Measurements from ENCODE around the gene MMP25.
"Not testable (repeated sequence)": the region's sequence is repeated elsewhere in the genome, so short reads cannot be mapped to it uniquely, and the experiment has no call there.

MMP25 gene

DNA sequence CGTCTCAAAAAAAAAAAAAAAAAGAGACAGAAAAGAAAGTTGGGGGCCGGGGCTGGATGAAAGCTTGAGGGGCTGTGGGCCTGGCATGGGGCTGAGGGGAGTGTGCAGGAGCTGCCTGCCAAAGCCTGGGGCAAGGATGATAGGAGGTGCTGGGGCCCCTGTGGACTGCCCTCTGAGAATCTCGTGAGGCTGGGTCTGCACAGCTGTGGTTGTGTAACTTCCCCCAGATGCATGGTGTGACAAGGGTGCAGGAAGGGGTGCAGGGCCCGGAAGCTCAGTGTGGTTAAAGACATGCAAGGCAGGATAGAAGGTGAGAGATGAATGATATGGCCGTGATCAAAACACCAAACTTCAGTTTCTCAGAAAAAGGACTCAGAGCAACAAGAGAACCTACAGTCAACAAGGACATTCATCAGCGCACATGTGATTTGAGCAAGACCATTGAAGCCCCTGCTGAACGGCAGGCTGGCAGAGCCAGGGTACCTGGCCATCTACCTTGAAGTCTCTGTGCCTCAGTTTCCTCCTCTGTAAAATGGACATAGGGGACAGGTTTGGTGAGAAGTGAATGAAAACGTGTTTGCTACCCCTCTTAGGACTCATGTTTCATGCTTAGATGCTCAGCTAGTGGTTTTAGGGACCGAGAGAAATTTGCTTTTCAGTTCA lies 28.6 kb downstream of the MMP25 start:
- no peak for DNase-seq

DNA sequence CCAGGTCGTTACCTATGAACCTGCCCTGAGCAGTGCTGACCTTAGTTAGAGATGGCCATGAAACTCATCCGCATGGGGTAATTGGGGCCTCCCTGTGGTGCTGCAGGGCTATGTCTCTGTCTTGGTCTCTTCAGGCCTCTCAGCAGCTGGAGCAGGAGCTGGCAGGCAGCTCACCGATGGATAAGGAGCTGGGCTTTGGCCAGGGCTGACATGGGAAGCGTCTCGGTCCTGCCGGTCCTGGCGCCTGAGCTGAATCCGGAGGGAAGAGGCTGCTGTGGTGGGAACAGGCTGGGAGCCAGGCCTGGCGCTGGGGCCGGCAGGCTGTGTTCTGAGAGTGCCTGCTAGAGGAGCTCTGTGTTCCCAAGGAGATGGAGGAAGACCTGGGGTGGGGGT lies 29.2 kb downstream of the MMP25 start:
- DNase-seq: no peak

DNA sequence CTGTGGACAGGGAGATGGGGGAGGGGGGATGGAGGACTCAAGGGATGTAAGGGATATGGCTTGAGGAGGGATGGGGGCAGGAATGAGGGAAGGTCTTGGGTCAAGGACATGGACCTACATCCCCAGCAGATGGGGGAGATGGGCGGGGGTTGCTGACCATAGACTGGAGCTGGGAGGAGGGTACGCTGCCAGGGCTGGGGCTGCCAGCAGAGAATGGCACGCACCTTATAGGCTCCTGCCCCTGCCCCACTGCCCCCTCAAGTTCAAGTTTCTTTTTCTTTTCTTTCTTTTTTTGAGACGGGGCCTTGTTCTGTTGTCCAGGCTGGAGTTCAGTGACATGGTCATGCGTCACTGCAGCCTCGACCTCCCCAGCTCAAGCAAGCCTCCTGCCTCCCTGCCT lies 29.6 kb downstream of the MMP25 start:
- not testable (repeated sequence) for DNase-seq

DNA sequence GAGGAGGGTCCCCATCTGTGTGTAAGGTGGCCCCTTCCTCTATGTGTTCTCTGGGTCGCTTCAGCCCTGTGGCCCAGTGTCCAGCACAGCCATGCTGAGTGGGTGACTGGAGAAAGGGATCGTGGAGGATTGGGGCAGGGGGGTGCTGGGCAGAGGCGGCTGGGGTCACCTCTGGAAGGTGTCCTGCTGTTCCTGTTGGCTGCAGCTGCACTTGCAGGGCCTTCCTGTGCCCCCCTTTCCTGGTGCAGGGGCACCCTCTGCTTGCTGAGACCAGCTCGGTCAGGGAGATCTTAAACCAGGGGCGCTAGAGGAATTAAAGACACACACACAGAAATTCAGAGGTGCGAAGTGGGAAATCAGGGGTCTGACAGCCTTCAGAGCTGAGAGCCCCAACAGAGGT lies 30.2 kb downstream of the MMP25 start:
- DNase-seq: no peak

DNA sequence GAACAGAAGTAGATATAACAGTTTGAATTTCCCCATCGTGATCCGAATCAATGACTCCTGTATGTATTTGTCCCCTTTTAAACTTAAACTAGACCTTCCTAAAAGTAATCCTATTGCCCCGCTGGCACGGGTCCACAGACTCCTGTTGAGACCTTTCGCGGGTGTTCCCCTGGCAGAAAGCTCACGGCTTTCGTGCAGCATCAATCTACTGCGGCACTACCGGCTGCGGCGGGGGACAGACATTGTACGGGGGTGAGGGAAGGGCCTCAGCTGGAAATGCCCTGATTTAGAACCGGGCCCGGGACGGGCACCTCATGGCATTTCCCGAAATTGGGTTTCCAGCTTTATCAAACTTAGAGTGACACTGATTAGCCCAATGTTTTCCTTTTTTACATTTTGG lies 33.7 kb downstream of the MMP25 start:
- no peak for DNase-seq

DNA sequence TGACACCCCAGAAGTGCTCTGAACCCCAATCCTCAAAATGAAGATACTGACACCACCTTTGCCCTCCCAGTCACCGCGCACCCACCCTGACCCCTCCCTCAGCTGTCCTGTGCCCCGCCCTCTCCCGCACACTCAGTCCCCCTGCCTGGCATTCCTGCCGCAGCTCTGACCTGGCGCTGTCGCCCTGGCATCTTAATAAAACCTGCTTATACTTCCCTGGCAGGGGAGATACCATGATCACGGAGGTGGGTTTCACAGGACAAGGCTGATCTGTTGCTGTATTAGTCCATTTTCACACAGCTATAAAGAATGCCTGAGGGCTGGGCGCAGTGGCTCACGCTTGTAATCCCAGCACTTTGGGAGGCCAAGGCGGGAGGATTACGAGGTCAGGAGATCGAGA lies 35.6 kb downstream of the MMP25 start:
- DNase-seq: not testable (repeated sequence)

DNA sequence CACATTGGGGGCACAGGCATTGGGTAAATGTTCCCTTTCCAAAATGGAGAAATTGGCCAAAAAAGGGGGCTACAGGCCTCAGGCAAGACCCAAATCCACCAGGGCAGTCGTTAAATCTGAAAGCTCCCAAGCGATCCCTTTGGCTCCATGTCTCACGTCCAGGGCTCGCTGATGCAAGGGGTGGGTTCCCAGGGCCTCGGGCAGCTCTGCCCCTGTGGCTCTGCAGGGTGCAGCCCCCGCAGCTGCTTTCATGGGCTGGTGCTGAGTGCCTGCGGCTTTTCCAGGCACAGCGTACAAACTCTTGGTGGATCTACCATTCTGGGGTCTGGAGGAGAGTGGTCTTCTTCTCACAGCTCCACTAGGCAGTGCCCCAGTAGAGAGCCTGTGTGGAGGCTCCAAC lies 37.0 kb downstream of the MMP25 start:
- not testable (repeated sequence) for DNase-seq

DNA sequence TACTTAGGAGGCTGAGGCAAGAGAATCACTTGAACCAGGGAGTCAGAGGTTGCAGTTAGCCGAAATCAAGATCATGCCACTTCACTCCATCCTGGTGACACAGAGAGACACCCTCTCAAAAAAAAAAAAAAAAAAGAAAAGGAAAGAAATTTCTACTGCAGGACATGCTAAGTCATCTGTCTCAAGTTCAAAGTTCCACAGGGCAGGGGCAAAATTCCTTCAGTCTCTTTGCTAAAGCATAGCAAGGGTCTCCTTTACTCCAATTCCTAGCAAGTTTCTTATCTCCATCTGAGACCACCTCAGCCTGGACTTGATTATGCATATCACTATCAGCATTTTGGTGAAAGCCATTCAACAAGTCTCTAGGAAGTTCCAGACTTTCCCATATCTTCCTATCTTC lies 38.1 kb downstream of the MMP25 start:
- no peak for DNase-seq

DNA sequence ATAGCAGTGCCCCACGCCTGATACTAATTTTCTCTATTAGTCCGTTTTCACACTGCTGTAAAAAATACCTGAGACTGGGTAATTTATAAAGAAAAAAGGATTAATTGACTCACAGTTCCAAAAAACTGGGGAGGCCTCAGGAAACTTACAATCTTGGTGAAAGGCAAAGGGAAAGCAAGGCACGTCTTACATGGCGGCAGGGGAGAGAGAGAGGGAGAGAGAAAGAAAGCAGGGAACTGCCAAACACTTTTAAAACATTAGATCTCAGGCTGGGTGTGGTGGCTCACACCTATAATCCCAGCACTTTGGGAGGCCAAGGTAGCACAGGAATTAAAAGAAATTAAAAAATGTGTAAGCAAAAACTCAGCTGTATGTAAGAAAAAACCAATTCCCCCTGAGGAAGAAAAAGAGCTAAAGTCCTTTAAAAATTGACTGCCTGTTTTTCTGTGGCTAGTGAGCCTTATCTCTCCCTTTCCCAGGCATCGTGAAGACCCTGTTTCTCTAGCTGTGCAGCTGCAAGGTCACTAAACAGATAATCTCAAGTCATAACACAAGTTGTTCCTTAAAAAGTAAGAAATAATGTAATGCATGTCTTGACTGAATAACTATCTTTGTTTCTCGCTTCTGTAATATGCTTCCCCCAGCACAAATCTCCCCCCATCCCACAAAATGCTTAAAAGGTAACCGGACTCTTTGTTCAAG lies 38.8 kb downstream of the MMP25 start:
- DNase-seq: no peak

DNA sequence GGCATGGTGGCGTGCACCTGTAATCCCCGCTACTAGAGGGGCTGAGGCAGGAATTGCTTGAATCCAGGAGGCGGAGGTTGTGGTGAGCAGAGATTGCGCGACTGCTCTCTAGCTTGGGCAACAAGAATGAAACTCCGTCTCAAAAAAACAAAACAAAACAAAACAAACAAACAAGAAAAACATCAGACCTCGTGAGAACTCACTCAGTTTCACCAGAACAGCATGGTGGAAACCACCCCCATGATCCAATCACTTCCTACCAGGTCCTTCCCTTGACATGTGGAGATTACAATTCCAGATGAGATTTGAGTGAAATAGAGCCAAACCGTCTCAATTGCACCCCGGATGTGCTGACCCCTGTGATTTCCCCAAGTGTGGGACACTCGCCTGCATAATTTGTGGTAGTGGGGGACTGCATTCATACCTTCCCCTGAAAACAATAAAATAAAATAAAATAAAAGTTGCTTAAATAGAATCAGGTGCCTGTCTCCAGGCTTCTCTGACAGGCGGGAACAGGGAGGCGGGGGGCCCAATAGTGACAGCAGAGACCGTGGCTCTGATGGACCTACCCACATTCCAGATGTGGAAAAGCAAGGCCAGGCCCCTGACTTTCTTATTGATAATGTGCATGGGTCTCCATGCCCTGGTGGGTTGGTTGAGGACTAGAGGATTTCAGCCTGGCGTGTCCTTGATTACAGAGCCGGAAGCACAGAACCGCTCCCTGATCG lies 39.7 kb downstream of the MMP25 start:
- DNase-seq: no peak

DNA sequence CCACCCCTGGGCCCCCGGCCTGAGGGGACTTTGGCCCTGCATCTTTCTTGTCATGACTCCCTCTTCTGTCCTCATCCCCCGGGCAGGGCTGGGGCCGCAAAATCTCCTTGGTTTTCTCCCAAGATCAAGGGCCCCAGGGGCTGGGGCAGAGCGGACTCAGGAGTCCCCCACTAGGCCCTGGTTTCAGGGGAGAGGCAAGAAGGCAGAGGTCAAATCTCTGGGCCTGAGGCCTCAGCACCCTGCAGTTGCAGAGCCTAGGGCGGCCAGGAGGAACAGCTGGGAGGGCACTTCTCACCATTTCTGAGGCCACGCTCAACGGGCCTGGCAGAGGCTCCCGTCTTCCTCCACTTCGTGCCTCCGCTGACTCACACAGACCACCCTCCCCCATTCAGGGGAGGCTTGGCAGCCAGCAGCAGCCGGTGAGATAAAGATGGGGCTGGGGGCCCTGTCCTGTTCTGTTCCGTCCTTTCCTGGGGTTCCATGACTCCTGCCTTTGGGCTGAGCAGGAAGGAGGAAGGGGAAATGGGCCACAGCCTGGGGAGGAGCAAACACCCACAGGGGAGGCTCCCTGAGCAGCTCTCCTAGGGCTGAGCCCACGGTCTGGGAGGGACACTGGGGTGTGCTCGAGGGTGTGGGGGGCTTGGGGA lies 40.4 kb downstream of the MMP25 start:
- no peak for DNase-seq

DNA sequence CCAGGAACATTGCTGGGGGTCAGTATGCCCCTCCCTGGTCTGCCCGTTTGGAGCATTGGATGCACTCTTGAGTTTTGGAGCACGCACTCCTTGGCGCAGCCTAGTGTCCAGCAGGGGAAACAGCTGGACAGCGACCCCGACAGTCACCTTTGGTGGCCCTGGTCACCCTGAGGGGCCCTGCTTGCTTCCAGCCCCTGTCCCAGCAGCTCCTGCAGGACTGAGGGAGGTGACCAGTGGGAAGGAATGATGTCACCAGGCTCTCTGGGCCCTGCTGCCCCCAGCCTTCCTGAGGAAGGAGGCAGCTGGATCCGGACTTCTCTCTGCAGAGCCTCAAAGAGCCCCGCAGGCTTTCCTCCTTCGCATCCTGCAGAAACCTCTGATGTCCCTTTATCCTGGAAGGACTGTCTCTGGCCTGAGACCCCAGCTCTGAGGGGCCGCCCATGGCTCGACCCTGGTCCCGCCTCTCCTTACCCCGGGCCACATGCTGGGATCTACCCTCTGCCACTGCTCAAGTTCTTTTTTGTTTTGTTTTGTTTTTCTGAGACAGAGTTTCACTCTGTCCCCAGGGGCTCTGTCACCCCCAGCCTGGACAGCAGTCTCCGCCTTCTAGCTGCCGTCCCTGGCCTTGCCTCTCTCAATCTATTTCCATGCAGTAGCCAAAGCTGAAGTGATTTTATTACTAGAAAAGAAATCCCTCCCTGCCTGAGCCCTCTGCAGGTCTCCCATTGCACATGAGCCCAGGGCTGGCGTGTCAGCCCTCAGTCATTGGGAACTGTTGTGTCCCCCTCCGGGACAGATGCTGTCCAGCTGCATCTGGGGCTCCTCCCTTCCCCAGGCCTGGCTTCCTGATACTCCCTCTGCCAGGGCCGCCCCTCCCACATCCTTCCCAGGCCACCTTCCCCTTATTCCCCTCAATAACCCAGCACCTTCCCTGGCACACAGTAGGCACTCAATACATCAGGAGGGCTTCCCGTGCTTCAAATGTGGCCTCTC lies 41.2 kb downstream of the MMP25 start:
- DNase-seq: no peak

DNA sequence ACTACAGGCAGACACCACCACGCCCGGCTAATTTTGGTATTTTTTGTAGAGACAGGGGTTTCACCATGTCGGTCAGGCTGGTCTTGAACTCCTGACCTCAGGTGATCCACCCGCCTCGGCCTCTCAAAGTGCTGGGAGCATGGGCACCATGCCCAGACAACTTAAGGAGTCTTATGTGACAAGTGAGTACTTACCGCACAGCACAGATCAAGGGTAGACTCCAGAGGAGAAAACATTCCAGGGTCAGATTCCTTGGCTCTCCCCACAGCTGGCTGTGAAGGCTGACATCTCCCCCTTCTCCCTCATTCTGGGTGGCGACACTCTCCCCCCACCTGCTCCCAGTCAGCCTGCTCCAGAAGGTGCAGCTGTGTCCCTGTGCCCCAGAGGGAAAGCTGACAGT lies 42.1 kb downstream of the MMP25 start:
- no peak for DNase-seq

DNA sequence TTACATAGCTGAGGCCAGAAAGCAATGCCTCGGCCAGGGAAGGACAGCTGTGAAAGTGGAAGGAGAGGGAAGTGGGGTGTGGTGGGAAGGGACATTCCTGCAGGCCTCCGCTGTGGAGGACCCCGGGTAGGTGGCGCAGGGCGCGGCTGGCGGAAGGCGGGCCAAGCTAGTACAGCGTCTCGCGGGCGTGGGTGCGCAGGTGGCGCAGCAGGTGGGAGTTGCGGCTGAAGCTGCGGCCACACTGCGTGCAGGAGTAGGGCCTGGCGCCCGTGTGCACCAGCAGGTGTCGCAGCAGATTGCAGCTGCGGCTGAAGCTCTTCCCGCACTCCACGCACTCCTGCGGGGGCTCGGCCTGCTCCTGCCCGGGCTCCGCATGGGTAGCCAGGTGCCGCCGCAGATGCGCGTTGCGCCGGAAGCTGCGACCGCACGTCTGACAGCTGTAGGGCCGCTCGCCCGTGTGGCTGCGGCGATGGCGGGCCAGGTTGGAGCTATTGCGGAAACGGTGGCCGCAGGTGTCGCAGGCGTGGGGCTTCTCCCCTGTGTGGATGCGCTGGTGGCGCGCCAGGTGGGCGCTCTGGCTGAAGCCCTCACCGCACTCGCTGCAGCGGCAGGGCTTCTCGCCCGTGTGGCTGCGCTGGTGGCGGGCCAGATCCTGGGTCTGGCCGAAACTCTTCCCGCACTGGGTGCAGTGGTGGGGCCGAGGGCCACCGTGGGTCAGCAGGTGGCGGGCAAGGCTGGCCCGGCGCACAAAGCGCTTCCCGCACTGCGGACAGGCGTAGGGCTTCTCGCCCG lies 42.8 kb downstream of the MMP25 start:
- DNase-seq: peak; percentile 52

DNA sequence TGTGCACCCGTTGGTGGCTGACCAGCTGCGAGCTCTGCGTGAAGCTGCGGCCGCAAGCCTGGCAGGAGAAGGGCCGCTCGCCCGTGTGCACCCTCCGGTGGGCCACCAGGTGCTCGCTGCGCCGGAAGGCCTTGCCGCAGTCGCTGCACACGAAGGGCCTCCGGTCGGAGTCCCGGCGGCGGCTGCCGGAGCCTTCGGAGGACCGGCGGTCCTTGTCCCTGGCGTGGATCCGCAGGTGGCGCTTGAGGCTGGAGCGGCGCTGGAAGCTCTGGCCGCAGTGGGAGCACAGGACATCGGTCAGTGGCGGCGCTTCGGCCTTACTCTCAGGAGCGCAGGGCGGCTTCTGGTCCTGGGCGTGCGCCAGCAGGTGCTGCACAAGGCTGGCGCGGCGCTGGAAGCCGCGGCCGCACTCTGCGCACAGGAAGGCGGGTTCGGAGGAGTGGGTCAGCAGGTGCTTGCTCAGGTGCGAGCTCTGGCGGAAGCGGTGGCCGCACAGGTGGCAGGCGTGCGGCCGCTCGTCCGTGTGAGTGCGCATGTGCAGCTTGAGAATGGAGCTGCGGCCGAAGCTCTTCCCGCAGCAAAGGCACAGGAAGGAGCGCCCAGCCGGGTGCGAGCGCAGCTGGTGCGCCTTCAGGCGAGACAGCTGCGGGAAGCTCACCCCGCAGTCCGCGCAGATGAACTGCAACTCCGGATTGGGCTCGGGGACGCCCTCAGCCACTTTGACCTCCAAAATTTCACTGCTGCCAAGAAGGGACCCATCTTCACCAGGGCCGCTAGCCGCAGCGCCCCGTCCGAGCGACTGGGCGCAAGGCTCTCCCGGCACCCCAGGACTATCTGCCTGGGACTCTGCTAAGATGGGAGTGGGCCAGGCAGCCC lies 43.6 kb downstream of the MMP25 start:
- peak; percentile 95 for DNase-seq

DNA sequence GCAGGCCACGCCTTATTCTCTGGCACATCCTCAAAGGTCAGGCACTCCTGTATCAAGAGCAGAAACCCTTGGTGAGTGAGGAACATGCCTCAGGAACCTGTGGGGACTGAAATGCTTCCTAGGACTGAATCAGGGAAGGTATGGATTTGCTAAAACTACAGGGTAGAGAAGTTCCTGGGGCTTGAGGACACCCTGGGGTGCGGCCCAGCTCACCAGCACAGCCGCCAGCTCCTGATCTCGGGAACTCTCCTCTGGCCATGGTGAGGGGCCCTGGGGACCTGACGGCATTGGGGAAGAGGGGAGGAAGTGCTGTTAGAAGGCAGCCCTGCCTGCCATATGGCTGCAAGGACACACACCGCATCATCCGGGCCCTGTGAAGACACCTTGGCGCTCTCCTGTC lies 45.2 kb downstream of the MMP25 start:
- no peak for DNase-seq

DNA sequence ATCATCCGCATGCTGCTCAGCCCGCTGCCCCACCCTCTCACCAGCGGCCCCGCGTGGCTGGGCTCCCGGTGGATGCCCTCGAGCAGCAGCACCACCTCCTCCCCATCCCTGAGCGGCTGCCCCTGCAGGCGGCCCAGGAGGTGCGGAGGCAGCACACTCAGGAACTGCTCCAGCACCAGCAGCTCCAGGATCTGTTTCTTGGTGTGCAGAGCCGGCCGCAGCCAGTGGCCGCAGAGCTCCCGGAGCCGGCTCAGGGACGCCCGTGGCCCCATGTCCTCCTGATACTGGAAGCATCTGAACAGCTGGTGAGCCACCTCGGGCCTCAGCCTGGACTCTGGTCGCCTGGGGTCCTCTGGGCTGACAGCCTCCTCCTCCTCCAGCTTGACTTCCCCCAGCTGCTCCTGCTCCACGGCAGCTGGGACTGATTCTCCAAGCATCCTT lies 46.2 kb downstream of the MMP25 start:
- no peak for DNase-seq

DNA sequence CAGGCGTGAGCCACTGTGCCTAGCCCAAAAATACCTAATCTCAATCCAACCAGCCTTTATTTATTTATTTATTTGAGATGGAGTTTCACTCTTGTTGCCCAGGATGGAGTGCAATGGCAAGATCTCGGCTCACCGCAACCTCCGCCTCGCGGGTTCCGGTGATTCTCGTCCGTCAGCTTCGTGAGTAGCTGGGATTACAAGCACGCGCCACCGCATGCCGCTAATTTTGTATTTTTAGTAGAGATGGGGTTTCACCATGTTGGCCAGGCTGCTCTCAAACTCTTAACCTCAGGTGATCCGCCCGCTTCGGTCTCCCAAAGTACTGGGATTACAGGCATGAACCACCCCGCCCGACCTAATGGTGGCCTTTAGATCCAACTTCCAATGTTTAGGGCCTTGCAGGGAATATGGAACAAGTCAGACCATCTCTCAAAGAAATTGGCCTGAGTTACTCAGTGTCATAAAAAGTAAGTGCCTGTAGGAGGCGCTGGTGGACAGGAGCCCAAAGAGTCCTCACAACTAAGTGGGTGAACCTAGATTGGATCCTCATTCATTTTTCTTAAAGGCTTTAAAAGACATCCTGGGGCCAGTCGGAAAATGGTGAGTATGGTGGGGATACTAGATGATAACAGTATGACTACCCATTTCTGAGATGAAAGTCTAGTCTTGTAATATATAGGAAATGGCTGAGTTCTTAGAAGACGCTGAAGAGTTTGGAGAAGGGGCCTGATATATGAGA lies 48.1 kb downstream of the MMP25 start:
- DNase-seq: peak; percentile 62

DNA sequence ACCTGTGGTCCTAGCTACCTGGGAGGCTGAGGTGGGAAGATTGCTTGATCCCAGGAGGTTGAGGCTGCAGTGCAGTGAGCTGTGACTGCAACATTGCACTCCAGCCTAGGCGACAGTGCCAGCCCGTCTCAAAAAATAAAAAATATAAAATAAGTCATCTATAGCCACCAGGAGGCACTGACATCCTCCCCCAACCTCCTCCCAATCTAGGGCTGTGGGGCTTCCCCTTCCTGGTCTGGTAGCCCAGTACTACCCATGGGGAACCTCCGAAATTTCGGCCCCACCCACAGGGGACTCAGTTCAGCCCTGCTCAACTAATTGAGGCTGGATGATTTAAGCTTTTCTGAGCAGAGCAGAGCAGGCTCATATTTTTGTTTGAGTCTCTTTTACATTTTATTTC lies 49.5 kb downstream of the MMP25 start:
- DNase-seq: peak; percentile 33

DNA sequence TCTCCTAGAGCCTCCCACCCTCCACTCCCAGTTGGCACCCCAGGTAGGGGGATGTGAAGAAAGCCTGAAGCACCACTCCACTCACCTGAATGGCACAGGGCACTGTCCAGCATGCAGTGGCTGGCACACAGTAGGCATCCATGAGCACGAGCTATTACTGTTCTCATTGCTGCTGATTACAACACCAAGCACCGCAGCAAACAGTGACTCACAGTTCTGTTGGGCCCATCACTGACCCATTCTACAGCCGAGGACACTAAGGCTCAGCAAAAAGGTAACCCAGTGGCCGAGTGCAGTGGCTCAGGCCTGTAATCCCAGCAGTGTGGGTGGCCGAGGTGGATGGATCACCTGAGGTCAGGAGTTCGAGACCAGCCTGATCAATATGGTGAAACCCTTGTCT lies 50.0 kb downstream of the MMP25 start:
- DNase-seq: no peak
